Smooth muscle cell (in vitro differentiated cells): ENCODE results near the gene PLK5. TPM values are rescaled to one million over a fixed set of nuclear protein-coding genes. Genes with fewer than 3 reads are reported as not detected.

Source experiments
- DNase-seq: peaks from one replicate; lab custom pipeline; 2025; ENCODE audit not compliant: unreplicated experiment; lab: John Stamatoyannopoulos, UW
- H2AFZ ChIP-seq: fragments of 200-600 bp; sonication (generic); 2 replicates; pipeline ENCODE4 v1.6.0; 2016; ENCODE audit warnings: antibody characterized with exemption, low read depth, mild to moderate bottlenecking
- H3F3A ChIP-seq: fragments of 200-600 bp; sonication (generic); 2 replicates; pipeline ENCODE4 v1.6.0; 2017; ENCODE audit warnings: antibody characterized with exemption, low read depth
- H3K27ac ChIP-seq: fragments of 200-600 bp; sonication (generic); 2 replicates; pipeline ENCODE4 v1.5.1; 2016; ENCODE audit warnings: low read depth, mild to moderate bottlenecking
- H3K27me3 ChIP-seq: fragments of 200-600 bp; sonication (generic); 2 replicates; pipeline ENCODE4 v1.6.1; 2016; ENCODE audit warnings: low read depth, mild to moderate bottlenecking
- H3K36me3 ChIP-seq: fragments of 200-600 bp; sonication (generic); 2 replicates; pipeline ENCODE4 v1.5.1; 2016; ENCODE audit warnings: low read depth
- H3K4me1 ChIP-seq: fragments of 200-600 bp; sonication (generic); 2 replicates; pipeline ENCODE4 v1.5.1; 2016; ENCODE audit warnings: low read depth
- H3K4me2 ChIP-seq: fragments of 200-600 bp; sonication (generic); 2 replicates; pipeline ENCODE4 v1.6.0; 2016; ENCODE audit warnings: mild to moderate bottlenecking
- H3K4me3 ChIP-seq: fragments of 200-600 bp; sonication (generic); 2 replicates; pipeline ENCODE4 v1.5.1; 2016; ENCODE audit warnings: mild to moderate bottlenecking
- H3K79me2 ChIP-seq: fragments of 200-600 bp; sonication (generic); 2 replicates; pipeline ENCODE4 v1.6.0; 2016; ENCODE audit warnings: low read depth, mild to moderate bottlenecking
- H3K9ac ChIP-seq: fragments of 200-600 bp; sonication (generic); 2 replicates; pipeline ENCODE4 v1.6.0; 2016; ENCODE audit warnings: low read depth
- H3K9me3 ChIP-seq: fragments of 200-600 bp; sonication (generic); replicated peaks from 2 replicates; pipeline ENCODE4 v1.5.1; 2016; ENCODE audit warnings: low read depth
- H4K20me1 ChIP-seq: fragments of 200-600 bp; sonication (generic); 2 replicates; pipeline ENCODE4 v1.6.0; 2016; ENCODE audit warnings: low read depth
- WGBS: methylation state at CpG from one replicate; pipeline ENCODE4 v1.1.7; 2016; ENCODE audit warnings: low lambda C conversion rate; 5-methylcytosine and 5-hydroxymethylcytosine counted together
- polyA plus RNA-seq: library from polyadenylated mRNA; unstranded; fragments of >200 nt; fragmentation: Nextera tagmentation; extraction: Ambion mirVana; gene quantifications from 2 replicates; pipeline ENCODE4 v1.2.1, GENCODE V29; 2016
- total RNA-seq: library from RNA; depleted of rRNA; stranded (reverse); fragments of >200 nt; gene quantifications from 2 replicates; pipeline ENCODE4 v1.2.3, GENCODE V29; 2014
- TF ChIP-seq, protein P1 (sequence below): fragments of 200-600 bp; sonication (generic); IDR thresholded peaks from 2 replicates; pipeline ENCODE4 v1.5.1; 2017; ENCODE audit warnings: borderline replicate concordance, mild to moderate bottlenecking, antibody characterized with exemption; ENCODE audit not compliant: insufficient read depth, poor library complexity, severe bottlenecking

PLK5 gene
- total and polyA plus RNA-seq, 2 experiments from 2014 or later, result not detected

DNA sequence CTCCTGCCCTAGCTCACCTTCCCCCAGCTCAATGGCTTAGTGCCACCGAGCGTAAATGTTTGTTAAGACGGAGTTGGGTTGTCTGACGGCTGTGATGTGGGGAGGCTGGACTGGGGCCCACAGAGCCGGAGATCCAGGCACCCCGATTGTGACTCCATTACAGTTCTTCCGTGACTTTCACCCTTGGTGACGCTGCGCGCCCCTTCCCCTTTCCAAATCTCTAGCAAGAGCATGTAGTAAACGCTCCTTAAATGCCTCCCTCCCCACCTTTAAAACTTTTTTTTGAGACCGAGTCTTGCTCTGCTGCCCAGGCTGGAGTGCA is 32.1 kb upstream of the PLK5 start:
- DNase-seq, result no peak
- Histone ChIP-seq H3K4me1 (peaks cover 12% of the 10 kb centered on the region), H3K4me3 (peak overlapping the region; percentile 50), H3K36me3 (no peaks in the 10 kb centered on the region), H3K27ac (no peak overlapping the region), H3K9ac (no peak overlapping the region), H3F3A (no peaks in the 10 kb centered on the region), H2AFZ (no peak overlapping the region), H3K9me3 (no peaks in the 10 kb centered on the region), H3K27me3 (no peaks in the 10 kb centered on the region), H3K4me2 (peak overlapping the region; percentile 90), H3K79me2 (no peaks in the 10 kb centered on the region), H4K20me1 (no peaks in the 10 kb centered on the region)
- TF ChIP-seq, protein P1, sequence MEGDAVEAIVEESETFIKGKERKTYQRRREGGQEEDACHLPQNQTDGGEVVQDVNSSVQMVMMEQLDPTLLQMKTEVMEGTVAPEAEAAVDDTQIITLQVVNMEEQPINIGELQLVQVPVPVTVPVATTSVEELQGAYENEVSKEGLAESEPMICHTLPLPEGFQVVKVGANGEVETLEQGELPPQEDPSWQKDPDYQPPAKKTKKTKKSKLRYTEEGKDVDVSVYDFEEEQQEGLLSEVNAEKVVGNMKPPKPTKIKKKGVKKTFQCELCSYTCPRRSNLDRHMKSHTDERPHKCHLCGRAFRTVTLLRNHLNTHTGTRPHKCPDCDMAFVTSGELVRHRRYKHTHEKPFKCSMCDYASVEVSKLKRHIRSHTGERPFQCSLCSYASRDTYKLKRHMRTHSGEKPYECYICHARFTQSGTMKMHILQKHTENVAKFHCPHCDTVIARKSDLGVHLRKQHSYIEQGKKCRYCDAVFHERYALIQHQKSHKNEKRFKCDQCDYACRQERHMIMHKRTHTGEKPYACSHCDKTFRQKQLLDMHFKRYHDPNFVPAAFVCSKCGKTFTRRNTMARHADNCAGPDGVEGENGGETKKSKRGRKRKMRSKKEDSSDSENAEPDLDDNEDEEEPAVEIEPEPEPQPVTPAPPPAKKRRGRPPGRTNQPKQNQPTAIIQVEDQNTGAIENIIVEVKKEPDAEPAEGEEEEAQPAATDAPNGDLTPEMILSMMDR, result no peak
- 84% methylated on average over 12 of the region's 12 CpGs for WGBS

DNA sequence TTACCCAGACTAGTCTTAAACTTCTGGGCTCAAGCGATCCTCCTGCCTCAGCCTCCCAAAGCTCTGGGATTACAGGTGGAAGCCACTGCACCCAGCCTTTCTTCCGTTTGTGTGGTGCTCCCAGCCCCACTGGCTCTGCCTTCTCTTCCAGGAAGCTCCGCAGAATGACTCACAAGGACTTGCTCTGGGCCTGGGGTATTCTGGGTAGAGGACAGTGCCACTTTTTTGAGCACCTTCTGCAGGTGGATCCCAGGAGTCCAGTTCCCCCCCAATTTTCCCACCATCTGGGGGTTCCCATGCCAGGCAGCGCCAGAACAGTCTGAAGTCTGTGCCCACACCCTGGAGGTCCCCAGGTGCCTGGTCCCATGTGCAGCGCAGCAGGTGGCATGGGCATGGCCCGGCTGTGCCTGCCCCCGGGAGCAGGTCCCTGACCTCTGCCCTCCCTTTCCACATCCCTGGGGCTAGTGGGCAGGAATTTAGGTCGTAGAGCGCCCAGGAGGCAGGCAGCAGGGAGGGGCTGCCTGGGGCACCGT is 31.3 kb upstream of the PLK5 start:
- TF ChIP-seq, protein P1, result no peak
- Histone ChIP-seq H3K36me3 (no peaks in the 10 kb centered on the region), H3K4me2 (no peak overlapping the region), H3K9ac (no peak overlapping the region), H3K27me3 (no peaks in the 10 kb centered on the region), H3K4me3 (peak overlapping the region; percentile 50), H4K20me1 (no peaks in the 10 kb centered on the region), H3K79me2 (no peaks in the 10 kb centered on the region), H2AFZ (no peak overlapping the region), H3F3A (no peaks in the 10 kb centered on the region), H3K4me1 (peaks cover 12% of the 10 kb centered on the region), H3K9me3 (no peaks in the 10 kb centered on the region), H3K27ac (no peak overlapping the region)
- 79% methylated on average over 10 of the region's 10 CpGs for WGBS
- DNase-seq, result no peak

DNA sequence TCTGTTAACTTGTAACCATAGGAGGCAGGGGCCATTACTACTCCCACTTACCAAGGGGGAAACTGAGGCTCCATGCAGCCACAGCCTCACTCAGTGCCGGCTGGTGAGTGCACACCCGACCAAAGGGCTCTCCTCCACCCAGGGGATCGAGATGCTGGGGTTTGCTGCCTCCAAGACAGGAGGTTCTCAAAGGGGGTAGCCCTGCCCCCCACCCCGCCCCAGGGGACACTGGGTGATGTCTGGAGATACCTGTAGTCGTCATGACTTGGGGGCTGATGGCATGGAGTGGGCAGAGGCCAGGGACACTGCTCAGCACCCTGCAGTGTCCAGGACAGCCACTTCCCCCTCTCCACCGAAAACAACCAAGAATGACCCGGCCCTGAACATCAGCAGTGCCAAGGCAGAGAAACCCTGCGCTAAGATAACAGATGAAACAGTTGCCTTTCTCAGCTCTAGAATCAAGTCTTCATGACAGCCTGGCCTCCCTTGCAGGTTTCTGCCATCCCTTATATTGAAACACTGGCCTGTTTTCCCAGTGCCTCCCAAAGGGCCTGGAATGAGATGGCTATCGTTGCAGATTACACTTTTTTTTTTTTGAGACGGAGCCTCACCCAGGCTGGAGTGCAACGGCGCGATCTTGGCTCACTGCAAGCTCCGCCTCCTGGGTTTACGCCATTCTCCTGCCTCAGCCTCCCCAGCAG is 29.6 kb upstream of the PLK5 start:
- H3F3A ChIP-seq, result no peaks in the 10 kb centered on the region
- H3K36me3 ChIP-seq, result no peaks in the 10 kb centered on the region
- TF ChIP-seq, protein P1, result no peak
- no peak for DNase-seq
- H3K4me3 ChIP-seq, result no peak overlapping the region
- no peak overlapping the region for H3K9ac ChIP-seq
- H3K27me3 ChIP-seq, result no peaks in the 10 kb centered on the region
- H4K20me1 ChIP-seq, result no peaks in the 10 kb centered on the region
- peaks cover 12% of the 10 kb centered on the region for H3K4me1 ChIP-seq
- H3K9me3 ChIP-seq, result no peaks in the 10 kb centered on the region
- no peaks in the 10 kb centered on the region for H3K79me2 ChIP-seq
- 82% methylated on average over 15 of the region's 15 CpGs for WGBS
- no peak overlapping the region for H2AFZ ChIP-seq
- H3K27ac ChIP-seq, result no peak overlapping the region
- H3K4me2 ChIP-seq, result no peak overlapping the region
